C4-2B (cell line): ENCODE measurements around the gene ACOT7.

Source experiments
- ZFX ChIP-seq: fragments of 450-650 bp; IDR thresholded peaks from 2 replicates; pipeline ENCODE4 v1.6.1; 2017
- TF ChIP-seq, protein P1 (sequence below): fragments of 450-650 bp; conservative IDR thresholded peaks from 2 replicates; pipeline ENCODE4 v1.5.1; 2017; ENCODE audit warnings: mild to moderate bottlenecking

DNA sequence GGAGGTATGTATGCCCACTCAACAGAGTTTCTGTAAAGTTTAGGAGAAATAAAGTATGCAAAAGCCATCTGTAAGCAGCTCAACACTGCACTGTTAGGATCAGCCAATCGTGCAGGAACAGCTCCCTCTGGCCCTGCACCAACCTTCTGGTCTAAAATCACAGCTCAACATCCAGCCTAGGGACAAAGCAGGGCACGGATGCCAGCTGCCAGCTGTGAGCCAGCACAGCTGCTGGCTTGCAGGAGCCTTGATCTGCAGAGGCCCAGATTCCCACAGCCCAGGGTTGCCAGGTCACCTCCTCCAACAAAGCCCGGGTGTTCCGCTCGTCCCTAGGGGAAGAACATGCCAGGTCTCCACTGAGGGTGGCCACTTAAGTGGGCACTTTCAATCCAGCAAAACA lies 8.6 kb downstream of the ACOT7 start:
- no peak for TF ChIP-seq ZFX
- TF ChIP-seq, protein P1, sequence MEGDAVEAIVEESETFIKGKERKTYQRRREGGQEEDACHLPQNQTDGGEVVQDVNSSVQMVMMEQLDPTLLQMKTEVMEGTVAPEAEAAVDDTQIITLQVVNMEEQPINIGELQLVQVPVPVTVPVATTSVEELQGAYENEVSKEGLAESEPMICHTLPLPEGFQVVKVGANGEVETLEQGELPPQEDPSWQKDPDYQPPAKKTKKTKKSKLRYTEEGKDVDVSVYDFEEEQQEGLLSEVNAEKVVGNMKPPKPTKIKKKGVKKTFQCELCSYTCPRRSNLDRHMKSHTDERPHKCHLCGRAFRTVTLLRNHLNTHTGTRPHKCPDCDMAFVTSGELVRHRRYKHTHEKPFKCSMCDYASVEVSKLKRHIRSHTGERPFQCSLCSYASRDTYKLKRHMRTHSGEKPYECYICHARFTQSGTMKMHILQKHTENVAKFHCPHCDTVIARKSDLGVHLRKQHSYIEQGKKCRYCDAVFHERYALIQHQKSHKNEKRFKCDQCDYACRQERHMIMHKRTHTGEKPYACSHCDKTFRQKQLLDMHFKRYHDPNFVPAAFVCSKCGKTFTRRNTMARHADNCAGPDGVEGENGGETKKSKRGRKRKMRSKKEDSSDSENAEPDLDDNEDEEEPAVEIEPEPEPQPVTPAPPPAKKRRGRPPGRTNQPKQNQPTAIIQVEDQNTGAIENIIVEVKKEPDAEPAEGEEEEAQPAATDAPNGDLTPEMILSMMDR: no peak
